Ecto neural progenitor cell (in vitro differentiated cells): ENCODE data around the gene TNK2.
"Not testable (repeated sequence)": the region's sequence is repeated elsewhere in the genome, so short reads cannot be mapped to it uniquely, and the experiment has no call there.

Source experiments
- DNase-seq: peaks from one replicate; pipeline ENCODE4 v3.0.0-alpha.2; 2018; ENCODE audit warnings: low spot score

The TNK2 gene

DNA sequence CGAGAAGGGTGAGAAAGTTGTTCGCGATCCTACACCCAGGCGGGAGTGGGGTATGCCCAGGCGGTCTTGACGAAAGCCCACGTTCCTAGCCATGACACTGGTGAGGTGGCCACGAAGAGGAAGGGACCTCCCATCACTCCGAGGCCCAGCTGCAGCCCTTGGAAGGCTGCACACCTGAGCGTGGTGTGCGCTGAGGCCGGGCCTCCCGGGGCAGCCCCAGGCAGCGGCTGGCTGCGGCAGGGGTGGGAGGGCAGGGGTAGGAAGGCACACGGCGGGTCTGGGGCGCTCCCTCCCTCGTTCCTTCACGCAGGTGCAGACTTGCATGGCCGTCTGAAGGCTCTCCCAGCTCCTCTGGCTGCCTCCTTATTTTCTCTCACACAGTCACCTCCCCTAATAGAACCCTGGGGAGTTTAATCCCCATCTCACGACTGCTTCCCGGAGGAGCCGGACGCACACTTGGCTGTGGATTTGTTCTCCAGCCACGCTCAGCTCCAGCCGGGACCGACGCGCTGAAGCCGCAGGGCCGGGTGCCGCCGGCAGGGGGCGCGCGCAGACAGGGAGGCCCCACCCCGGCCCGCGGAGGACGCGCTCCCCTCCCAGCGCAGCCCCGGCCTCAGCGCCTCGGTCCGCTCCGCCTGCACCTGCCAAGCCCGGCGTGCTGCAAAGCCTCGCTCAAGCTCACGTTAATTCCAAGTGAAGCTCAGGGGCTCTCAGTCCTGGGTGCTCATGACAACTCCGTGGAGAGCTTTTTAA lies 58.9 kb downstream of the TNK2 start:
- no peak for DNase-seq

DNA sequence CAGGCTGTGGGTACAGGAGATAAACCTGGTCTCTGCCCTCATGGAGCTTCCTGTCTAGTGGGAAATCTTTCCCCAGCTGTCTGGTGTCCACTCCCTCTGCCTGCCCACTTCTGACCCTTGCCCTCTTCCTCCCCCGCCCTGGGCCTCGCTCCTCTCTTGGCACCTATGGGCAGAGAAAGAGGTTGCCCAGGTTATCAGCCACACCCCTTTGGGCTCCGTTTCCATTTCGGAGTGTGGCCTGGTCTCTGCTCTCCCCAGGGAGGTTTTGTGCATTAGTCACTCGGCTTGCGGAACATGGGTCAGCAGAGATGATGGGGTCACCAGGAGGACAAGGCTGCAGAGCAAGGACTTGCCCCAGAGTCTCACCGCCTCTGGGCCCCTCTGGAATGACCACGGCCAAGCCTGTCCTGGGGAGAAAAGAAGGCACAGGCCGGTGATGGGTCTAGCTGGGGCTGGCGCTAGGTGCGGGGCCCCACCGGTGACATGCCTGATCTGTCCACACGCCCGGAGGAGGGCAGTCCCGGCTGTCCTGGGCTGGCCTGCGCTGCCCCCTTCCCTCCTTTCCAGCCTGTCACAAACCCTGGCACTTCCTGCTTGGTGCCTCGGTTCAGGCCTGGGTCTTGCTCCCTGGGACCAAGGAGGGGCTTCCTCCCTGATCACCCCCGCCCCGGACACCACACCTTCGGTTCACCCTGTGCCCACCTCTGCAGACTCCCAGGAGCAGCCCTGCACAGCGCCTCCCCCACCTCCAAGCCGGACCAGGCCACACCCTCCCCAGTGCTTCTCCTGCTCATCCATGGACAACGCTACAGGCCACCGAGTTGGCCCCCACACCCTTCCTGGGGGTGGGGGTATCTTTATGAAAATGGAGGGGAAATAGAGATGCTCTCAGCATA lies 61.0 kb downstream of the TNK2 start:
- DNase-seq: no peak

- DNase-seq: no peak
Observed at GRCh38 chr3:195845483-195845882, 62.9 kb downstream of the TNK2 start.

- no peak for DNase-seq
Observed at GRCh38 chr3:195844671-195845218, 63.6 kb downstream of the TNK2 start.

DNA sequence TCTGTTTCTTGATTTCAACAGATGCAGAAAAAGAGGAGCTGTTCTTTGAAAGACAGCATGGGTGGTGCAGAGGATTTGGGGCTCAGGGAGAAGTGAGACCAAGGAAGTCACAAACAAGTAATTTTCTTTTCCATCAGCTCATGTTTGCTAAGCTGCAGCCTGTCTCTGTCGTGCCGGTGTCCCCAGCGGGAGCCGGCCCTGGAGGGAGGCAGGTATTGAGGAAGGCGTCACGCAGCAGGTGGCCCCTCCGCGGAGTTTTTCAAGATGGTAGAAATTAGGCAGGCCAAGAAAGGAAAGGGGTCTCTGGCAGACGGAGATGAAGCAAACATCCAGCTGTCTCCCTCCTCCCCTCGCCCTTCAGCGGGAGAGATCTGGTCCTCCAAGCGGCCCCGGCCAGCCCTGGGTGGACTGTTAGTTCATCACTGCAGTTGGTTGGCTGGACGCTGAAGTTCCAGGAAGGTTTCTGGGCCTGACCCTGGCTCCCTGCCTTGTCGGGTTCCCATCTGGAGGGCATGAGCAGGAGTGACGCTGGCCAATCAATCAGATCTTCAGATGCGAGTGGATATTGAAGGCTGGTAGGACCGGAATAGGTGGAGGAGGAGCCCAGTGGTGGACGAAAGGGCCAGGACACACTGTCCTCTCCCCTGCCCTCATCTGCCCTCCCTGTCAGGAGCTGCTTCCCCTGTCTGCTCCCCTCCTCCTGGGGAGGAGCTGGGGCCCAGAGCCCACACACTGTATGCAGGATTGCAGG lies 68.9 kb downstream of the TNK2 start:
- peak; percentile 58 for DNase-seq

- no peak for DNase-seq
Observed at GRCh38 chr3:195838714-195839113, 69.6 kb downstream of the TNK2 start.

- peak; percentile 48 for DNase-seq
Observed at GRCh38 chr3:195836476-195837135, 71.7 kb downstream of the TNK2 start.

DNA sequence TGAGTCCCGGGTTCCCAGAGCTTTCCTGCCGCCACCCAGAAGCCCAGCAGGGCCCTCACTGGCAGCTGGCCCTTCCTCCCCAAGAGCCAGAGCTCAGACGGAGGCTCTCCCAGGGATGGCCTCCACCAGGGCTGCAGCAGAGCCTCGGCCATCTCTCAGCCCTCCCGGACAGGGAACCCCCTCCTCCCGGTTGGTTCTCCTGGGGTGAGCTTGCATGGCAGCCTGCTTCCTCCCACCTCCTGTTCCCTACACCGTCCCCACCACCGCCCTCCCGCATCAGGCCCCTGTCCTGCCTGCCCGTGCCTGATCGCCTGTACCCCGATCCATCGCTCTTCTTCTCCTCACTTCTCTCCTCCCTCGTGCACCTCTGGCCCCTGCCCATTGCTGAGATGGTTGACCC lies 72.6 kb downstream of the TNK2 start:
- no peak for DNase-seq

- DNase-seq: no peak
Observed at GRCh38 chr3:195834675-195835583, 73.4 kb downstream of the TNK2 start.

GRCh38 chr3:195829897-195830254 lies 78.5 kb downstream of the TNK2 start:
- no peak for DNase-seq

DNA sequence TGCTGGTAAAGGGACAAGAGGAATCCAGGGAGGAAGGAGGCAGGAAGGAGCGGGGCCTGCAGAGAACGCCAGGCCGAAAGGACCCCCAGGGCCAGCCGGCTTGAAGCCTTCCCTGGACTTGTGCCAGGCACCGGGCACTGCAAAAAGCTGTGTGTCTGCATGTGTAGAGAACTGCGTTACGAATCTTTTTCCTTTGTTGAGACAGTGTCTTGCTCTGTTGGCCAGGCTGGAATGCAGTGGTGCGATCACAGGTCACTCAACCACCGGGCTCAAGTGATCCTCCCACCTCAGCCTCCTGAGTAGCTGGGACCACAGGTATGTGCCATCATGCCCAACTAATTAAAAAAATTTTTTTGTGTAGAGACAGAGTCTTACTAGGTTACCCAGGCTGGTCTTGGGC lies 79.6 kb downstream of the TNK2 start:
- no peak for DNase-seq

- no peak for DNase-seq
Observed at GRCh38 chr3:195825857-195826804, 82.2 kb downstream of the TNK2 start.

- DNase-seq: no peak
Observed at GRCh38 chr3:195825191-195825588, 83.2 kb downstream of the TNK2 start.

DNA sequence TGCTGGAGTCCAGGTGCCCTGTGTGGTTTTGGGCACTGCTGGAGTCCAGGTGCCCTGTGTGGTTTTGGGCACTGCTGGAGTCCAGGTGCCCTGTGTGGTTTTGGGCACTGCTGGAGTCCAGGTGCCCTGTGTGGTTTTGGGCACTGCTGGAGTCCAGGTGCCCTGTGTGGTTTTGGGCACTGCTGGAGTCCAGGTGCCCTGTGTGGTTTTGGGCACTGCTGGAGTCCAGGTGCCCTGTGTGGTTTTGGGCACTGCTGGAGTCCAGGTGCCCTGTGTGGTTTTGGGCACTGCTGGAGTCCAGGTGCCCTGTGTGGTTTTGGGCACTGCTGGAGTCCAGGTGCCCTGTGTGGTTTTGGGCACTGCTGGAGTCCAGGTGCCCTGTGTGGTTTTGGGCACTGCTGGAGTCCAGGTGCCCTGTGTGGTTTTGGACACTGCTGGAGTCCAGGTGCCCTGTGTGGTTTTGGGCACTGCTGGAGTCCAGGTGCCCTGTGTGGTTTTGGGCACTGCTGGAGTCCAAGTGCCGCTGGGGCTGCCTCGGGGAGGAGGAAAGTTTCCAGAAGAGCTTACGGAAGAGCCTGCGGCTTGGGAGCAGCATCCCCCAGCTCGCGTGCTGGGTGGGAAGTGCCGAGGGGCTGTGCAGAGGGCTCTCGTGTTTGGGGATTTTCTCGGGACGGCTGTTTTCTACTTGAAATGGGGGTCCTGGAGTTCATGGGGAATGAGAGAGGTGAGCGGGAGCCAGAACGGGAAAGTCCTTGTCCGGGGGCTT lies 83.7 kb downstream of the TNK2 start:
- DNase-seq: not testable (repeated sequence)

DNA sequence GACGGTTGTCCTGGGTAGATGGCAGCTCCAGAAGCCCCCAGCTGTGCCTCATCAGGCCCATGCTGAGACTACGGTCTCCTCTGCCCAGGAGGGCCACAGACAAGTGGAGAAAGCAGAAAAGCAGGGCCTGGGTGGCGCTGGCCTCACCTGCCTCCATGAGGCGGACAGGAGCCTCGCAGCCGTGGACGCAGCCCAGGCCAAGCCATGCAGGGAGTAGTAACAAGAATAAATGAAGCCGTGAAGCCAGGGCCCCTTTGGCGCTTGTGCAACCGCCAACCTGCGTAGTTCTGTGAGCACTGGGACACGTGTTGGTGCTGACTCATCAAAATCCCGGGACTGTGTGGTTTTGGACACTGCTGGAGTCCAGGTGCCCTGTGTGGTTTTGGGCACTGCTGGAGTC lies 84.4 kb downstream of the TNK2 start:
- no peak for DNase-seq

DNA sequence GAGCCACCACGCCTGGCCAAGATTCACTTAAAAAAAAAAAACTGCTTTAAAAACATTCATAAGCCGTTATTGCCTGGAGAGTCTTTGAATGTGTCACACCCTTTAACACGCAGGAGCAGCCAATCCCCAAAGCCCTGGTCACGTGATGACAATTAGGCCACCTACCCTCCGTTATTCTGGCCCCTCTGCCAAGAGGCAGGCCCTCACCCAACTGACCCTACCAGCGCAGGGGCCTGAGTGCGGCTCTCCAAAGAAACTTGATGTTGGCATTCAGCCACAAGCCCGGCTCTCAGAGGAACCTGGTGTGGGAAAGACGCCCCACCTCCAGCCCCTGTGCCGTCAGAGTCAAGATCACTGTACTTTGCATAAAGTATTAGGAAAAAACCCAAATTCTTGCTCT lies 85.1 kb downstream of the TNK2 start:
- no peak for DNase-seq

DNA sequence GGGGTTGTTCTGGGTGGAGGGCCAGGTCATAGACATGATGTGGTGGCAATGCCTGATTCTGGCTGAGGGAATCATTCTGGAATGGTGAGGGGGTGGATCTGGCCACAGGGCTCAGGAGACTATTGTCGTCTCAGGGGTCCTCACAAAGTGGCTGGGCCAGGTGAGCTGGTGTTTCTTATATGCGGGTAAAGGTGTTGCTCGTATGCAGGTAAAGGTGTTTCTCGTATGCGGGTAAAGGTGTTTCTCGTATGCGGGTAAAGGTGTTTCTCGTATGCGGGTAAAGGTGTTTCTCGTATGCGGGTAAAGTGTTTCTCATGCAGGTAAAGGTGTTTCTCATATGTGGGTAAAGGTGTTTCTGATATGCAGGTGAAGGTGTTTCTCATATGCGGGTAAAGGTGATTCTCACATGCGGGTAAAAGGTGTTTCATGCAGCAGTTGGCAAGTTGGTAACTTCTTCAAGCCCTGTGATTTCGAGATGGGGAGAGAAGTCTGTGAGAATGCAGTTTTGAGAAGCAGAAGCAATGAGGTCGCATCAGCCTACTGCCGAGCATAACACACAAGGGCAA lies 86.1 kb downstream of the TNK2 start:
- DNase-seq: no peak

- DNase-seq: no peak
Observed at GRCh38 chr3:195821403-195822130, 86.8 kb downstream of the TNK2 start.
